ENCODE data around the gene GRM7. TPM values are rescaled to one million over a fixed set of nuclear protein-coding genes. Genes with fewer than 3 reads are reported as not detected.

Gene GRM7
- total and polyA plus RNA-seq, 2 donors (not counting 1 experiment from before 2014, with no cell fraction given): not detected

- Histone ChIP-seq H2AFZ (ENCODE audit: low read length) (no peak overlapping the region), H3K36me3 (ENCODE audit: control insufficient read depth, insufficient read depth, low read length) (no peaks in the 10 kb centered on the region), H4K20me1 (ENCODE audit: control insufficient read depth, extremely low read depth, insufficient read depth, low read length) (no peaks in the 10 kb centered on the region), H3K27ac (ENCODE audit: insufficient read depth, low read length) (no peak overlapping the region), H3K4me1 (ENCODE audit: control insufficient read depth, extremely low read depth, insufficient read depth, low read length) (no peaks in the 10 kb centered on the region), H3K4me2 (ENCODE audit: extremely low read depth, insufficient read depth, low read length) (no peak overlapping the region), H3K9me3 (ENCODE audit: control insufficient read depth, insufficient read depth, low read depth, low read length) (no peaks in the 10 kb centered on the region), H3K27me3 (ENCODE audit: control insufficient read depth, insufficient read depth, low read length) (no peaks in the 10 kb centered on the region), H3K4me3 (replicated peaks in 1 of 4; ENCODE audit: control extremely low read depth in 1 of 4, insufficient read depth in 1 of 4, low read depth in 3 of 4, low read length in 4 of 4) (no peak overlapping the region), H3K9ac (ENCODE audit: insufficient read depth, low read length) (no peak overlapping the region), H3K79me2 (ENCODE audit: control insufficient read depth, insufficient read depth, low read length) (no peaks in the 10 kb centered on the region)
- peak in 1 of 2 donors; percentile 81 for DNase-seq (ENCODE audit: low read depth in 2 of 2)
- TF ChIP-seq, protein P1, sequence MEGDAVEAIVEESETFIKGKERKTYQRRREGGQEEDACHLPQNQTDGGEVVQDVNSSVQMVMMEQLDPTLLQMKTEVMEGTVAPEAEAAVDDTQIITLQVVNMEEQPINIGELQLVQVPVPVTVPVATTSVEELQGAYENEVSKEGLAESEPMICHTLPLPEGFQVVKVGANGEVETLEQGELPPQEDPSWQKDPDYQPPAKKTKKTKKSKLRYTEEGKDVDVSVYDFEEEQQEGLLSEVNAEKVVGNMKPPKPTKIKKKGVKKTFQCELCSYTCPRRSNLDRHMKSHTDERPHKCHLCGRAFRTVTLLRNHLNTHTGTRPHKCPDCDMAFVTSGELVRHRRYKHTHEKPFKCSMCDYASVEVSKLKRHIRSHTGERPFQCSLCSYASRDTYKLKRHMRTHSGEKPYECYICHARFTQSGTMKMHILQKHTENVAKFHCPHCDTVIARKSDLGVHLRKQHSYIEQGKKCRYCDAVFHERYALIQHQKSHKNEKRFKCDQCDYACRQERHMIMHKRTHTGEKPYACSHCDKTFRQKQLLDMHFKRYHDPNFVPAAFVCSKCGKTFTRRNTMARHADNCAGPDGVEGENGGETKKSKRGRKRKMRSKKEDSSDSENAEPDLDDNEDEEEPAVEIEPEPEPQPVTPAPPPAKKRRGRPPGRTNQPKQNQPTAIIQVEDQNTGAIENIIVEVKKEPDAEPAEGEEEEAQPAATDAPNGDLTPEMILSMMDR (conservative IDR thresholded peaks at IDR 0.05 in 1 of 2, IDR thresholded peaks at IDR 0.05 in 1 of 2; ENCODE audit: low read depth in 1 of 2, low read length in 2 of 2): no peak
- no peak for TF ChIP-seq EZH2 (IDR thresholded peaks at IDR 0.05; ENCODE audit: low read length, missing control alignments)
These were observed 848.6 kb downstream of the GRM7 start for GRCh38 chr3:7709376-7710082.

GRCh38 chr3:7710284-7710683, 849.4 kb downstream of the GRM7 start:
- peak in 1 of 2 donors; percentile 17 for DNase-seq (ENCODE audit: low read depth in 2 of 2)
- no peaks in the 10 kb centered on the region for H3K9me3 ChIP-seq (ENCODE audit: control insufficient read depth, insufficient read depth, low read depth, low read length)
- H3K4me1 ChIP-seq (ENCODE audit: control insufficient read depth, extremely low read depth, insufficient read depth, low read length): no peaks in the 10 kb centered on the region

GRCh38 chr3:7713724-7714123, 852.8 kb downstream of the GRM7 start:
- TF ChIP-seq, protein P1 (conservative IDR thresholded peaks at IDR 0.05 in 1 of 2, IDR thresholded peaks at IDR 0.05 in 1 of 2; ENCODE audit: low read depth in 1 of 2, low read length in 2 of 2): no peak
- no peak overlapping the region for H3K4me3 ChIP-seq (replicated peaks in 1 of 4; ENCODE audit: control extremely low read depth in 1 of 4, insufficient read depth in 1 of 4, low read depth in 3 of 4, low read length in 4 of 4)
- H3K9me3 ChIP-seq (ENCODE audit: control insufficient read depth, insufficient read depth, low read depth, low read length): no peaks in the 10 kb centered on the region
- H3K36me3 ChIP-seq (ENCODE audit: control insufficient read depth, insufficient read depth, low read length): no peaks in the 10 kb centered on the region
- no peak overlapping the region for H3K4me2 ChIP-seq (ENCODE audit: extremely low read depth, insufficient read depth, low read length)
- H3K4me1 ChIP-seq (ENCODE audit: control insufficient read depth, extremely low read depth, insufficient read depth, low read length): no peaks in the 10 kb centered on the region
- H3K27ac ChIP-seq (ENCODE audit: insufficient read depth, low read length): no peak overlapping the region
- no peak overlapping the region for H3K9ac ChIP-seq (ENCODE audit: insufficient read depth, low read length)
- DNase-seq (ENCODE audit: low read depth in 2 of 2): no peak
- H2AFZ ChIP-seq (ENCODE audit: low read length): no peak overlapping the region
- H3K79me2 ChIP-seq (ENCODE audit: control insufficient read depth, insufficient read depth, low read length): no peaks in the 10 kb centered on the region
- H4K20me1 ChIP-seq (ENCODE audit: control insufficient read depth, extremely low read depth, insufficient read depth, low read length): no peaks in the 10 kb centered on the region
- no peaks in the 10 kb centered on the region for H3K27me3 ChIP-seq (ENCODE audit: control insufficient read depth, insufficient read depth, low read length)

More at GRCh38 chr3:7710284-7710683, 849.4 kb downstream of the GRM7 start:
- no peak overlapping the region for H3K27ac ChIP-seq (ENCODE audit: insufficient read depth, low read length)
- H2AFZ ChIP-seq (ENCODE audit: low read length): no peak overlapping the region
- TF ChIP-seq EZH2 (IDR thresholded peaks at IDR 0.05; ENCODE audit: low read length, missing control alignments): no peak
- TF ChIP-seq, protein P1 (conservative IDR thresholded peaks at IDR 0.05 in 1 of 2, IDR thresholded peaks at IDR 0.05 in 1 of 2; ENCODE audit: low read depth in 1 of 2, low read length in 2 of 2): no peak
- no peak overlapping the region for H3K4me3 ChIP-seq (replicated peaks in 1 of 4; ENCODE audit: control extremely low read depth in 1 of 4, insufficient read depth in 1 of 4, low read depth in 3 of 4, low read length in 4 of 4)
- H4K20me1 ChIP-seq (ENCODE audit: control insufficient read depth, extremely low read depth, insufficient read depth, low read length): no peaks in the 10 kb centered on the region
- H3K27me3 ChIP-seq (ENCODE audit: control insufficient read depth, insufficient read depth, low read length): no peaks in the 10 kb centered on the region
- no peaks in the 10 kb centered on the region for H3K79me2 ChIP-seq (ENCODE audit: control insufficient read depth, insufficient read depth, low read length)
- no peak overlapping the region for H3K9ac ChIP-seq (ENCODE audit: insufficient read depth, low read length)
- H3K4me2 ChIP-seq (ENCODE audit: extremely low read depth, insufficient read depth, low read length): no peak overlapping the region
- H3K36me3 ChIP-seq (ENCODE audit: control insufficient read depth, insufficient read depth, low read length): no peaks in the 10 kb centered on the region
